ENCODE data around the gene TMEM184A. TPM values are rescaled to one million over a fixed set of nuclear protein-coding genes. Genes with fewer than 3 reads are reported as not detected.

The TMEM184A gene
- total RNA-seq, 4 donors from 2014 or later = 0.66 to 2.5 TPM; not detected in 2

GRCh38 chr7:1493571-1493970 is 62.4 kb downstream of the TMEM184A start:
- TF ChIP-seq EP300 (IDR thresholded peaks at IDR 0.05) (no peak), POLR2A (IDR thresholded peaks at IDR 0.05) (no peak), CTCF (IDR thresholded peaks at IDR 0.05) (no peak)
- no peak overlapping the region for H3K27ac ChIP-seq
- H3K9me3 ChIP-seq = no peaks in the 10 kb centered on the region
- no peaks in the 10 kb centered on the region for H3K4me1 ChIP-seq
- WGBS, 2 donors = 89 to 95% methylated on average over 13 to 22 of the region's 26 CpGs
- no peaks in the 10 kb centered on the region for H3K27me3 ChIP-seq
- DNase-seq (ENCODE audit: low spot score in 2 of 2) = no peak
- no peak overlapping the region for H3K4me3 ChIP-seq
- H3K36me3 ChIP-seq = peaks cover 0 to 100% (median 7%) of the 10 kb centered on the region in 3 donors

GRCh38 chr7:1493129-1493528 is 62.9 kb downstream of the TMEM184A start:
- H3K27me3 ChIP-seq = no peaks in the 10 kb centered on the region
- no peak for TF ChIP-seq CTCF (IDR thresholded peaks at IDR 0.05)
- no peak for TF ChIP-seq POLR2A (IDR thresholded peaks at IDR 0.05)
- no peak for TF ChIP-seq EP300 (IDR thresholded peaks at IDR 0.05)
- 92 to 95% methylated on average over 20 of the region's 20 CpGs for WGBS, 2 donors
- no peak overlapping the region for H3K27ac ChIP-seq
- H3K4me3 ChIP-seq = no peak overlapping the region
- DNase-seq (ENCODE audit: low spot score in 2 of 2) = no peak
- H3K9me3 ChIP-seq = no peaks in the 10 kb centered on the region
- no peaks in the 10 kb centered on the region for H3K4me1 ChIP-seq
- peaks cover 0 to 100% (median 7%) of the 10 kb centered on the region in 3 donors for H3K36me3 ChIP-seq

- TF ChIP-seq POLR2A (IDR thresholded peaks at IDR 0.05) (no peak), EP300 (IDR thresholded peaks at IDR 0.05) (no peak), CTCF (IDR thresholded peaks at IDR 0.05) (no peak)
- no peaks in the 10 kb centered on the region for H3K9me3 ChIP-seq
- peaks cover 0 to 100% (median 7%) of the 10 kb centered on the region in 3 donors for H3K36me3 ChIP-seq
- 86 to 92% methylated on average over 26 to 33 of the region's 33 CpGs for WGBS, 2 donors
- H3K27ac ChIP-seq = no peak overlapping the region
- H3K27me3 ChIP-seq = no peaks in the 10 kb centered on the region
- no peak overlapping the region for H3K4me3 ChIP-seq
- DNase-seq (ENCODE audit: low spot score in 2 of 2) = no peak
- H3K4me1 ChIP-seq = no peaks in the 10 kb centered on the region
Observed at GRCh38 chr7:1492640-1493039, 63.4 kb downstream of the TMEM184A start.

Other genes starting within 250 kb of the TMEM184A start
- gene MICALL2, start 96.7 kb downstream of the TMEM184A start, total RNA-seq = 100 to 1,000 TPM in 2 of 4 donors, 10 to 100 TPM in 2; 67.6 to 153 (median 104) TPM
- 10 to 100 TPM; 45.7 to 81.6 (median 52.3) TPM for gene INTS1, start 51.8 kb downstream of the TMEM184A start, total RNA-seq
- gene MAFK, start 25.5 kb downstream of the TMEM184A start, total RNA-seq = 100 to 1,000 TPM in 2 of 4 donors, 10 to 100 TPM in 2; 41.3 to 117 (median 74.5) TPM
- gene PSMG3, start 13.8 kb upstream of the TMEM184A start, total RNA-seq = 10 to 100 TPM; 36.3 to 42.3 (median 39.5) TPM
- gene ELFN1, start 114.1 kb upstream of the TMEM184A start, total RNA-seq = 1 to 10 TPM in 2 of 4 donors, under 1 TPM in 2; 0.21 to 2.4 (median 1.5) TPM